Liver (tissue), 9 donors: Measurements from ENCODE around the gene EIF2S3. TPM values are rescaled to one million over a fixed set of nuclear protein-coding genes. Genes with fewer than 3 reads are reported as not detected.

Experiments used
- DNase-seq: peaks from one replicate; pipeline ENCODE4 v3.0.0-alpha.2; 2017; ENCODE audit warnings: low spot score
- H3K27ac ChIP-seq, 2 donors: one replicate each; pipeline ENCODE4 v1.7.0; 2013; ENCODE audit warnings: inconsistent platforms in 2 of 2, low read length in 2 of 2, control low read depth in 1 of 2, low read depth in 1 of 2, mild to moderate bottlenecking in 1 of 2
- H3K27me3 ChIP-seq, 4 donors: one replicate each; pipeline versions ENCODE4 v1.6.1 to v1.7.0; 2013; ENCODE audit warnings: low read length in 3 of 4, inconsistent platforms in 1 of 4, mild to moderate bottlenecking in 1 of 4, moderate library complexity in 1 of 4; ENCODE audit not compliant: control insufficient read depth in 4 of 4, insufficient read depth in 4 of 4
- H3K36me3 ChIP-seq, 4 donors: one replicate each; pipeline versions ENCODE4 v1.6.1 to v1.7.0; 2013; ENCODE audit warnings: low read length in 3 of 4, mild to moderate bottlenecking in 3 of 4, low read depth in 1 of 4, moderate library complexity in 1 of 4; ENCODE audit not compliant: control insufficient read depth in 4 of 4, insufficient read depth in 3 of 4
- H3K4me1 ChIP-seq, 4 donors: one replicate each; pipeline versions ENCODE4 v1.6.1 to v1.7.0; 2013; ENCODE audit warnings: low read length in 3 of 4, mild to moderate bottlenecking in 3 of 4, moderate library complexity in 1 of 4; ENCODE audit not compliant: control insufficient read depth in 4 of 4, insufficient read depth in 4 of 4
- H3K4me3 ChIP-seq, 3 donors: one replicate each; pipeline versions ENCODE4 v1.6.1 to v1.7.0; 2013; ENCODE audit warnings: low read length in 3 of 3, control low read depth in 1 of 3, low read depth in 1 of 3, mild to moderate bottlenecking in 1 of 3
- H3K9ac ChIP-seq, 2 donors: one replicate each; pipeline ENCODE4 v1.7.0; 2013; ENCODE audit warnings: low read length in 2 of 2, mild to moderate bottlenecking in 2 of 2, moderate library complexity in 2 of 2, control low read depth in 1 of 2, low read depth in 1 of 2
- H3K9me3 ChIP-seq, 4 donors: one replicate each; pipeline versions ENCODE4 v1.6.1 to v1.7.0; 2013; ENCODE audit warnings: low read length in 3 of 4; ENCODE audit not compliant: control insufficient read depth in 4 of 4
- CTCF ChIP-seq: fragments of 150-350 bp; IDR thresholded peaks from 2 replicates; pipeline ENCODE4 v1.5.1; 2017; ENCODE audit warnings: improper control_type of control experiment, low read depth, low read length; ENCODE audit not compliant: missing input control
- EGR1 ChIP-seq, 2 donors: IDR thresholded peaks; 2 replicates each; pipeline ENCODE4 v1.6.1; 2016 to 2018; ENCODE audit warnings: antibody characterized with exemption in 2 of 2, low read depth in 2 of 2
- FOXA1 ChIP-seq: IDR thresholded peaks from 2 replicates; pipeline ENCODE4 v1.6.1; 2016; ENCODE audit warnings: antibody characterized with exemption
- FOXA2 ChIP-seq: IDR thresholded peaks from 2 replicates; pipeline ENCODE4 v1.6.1; 2016; ENCODE audit warnings: antibody characterized with exemption
- GABPA ChIP-seq, 2 donors: IDR thresholded peaks in 1 of 2; conservative IDR thresholded peaks in 1 of 2; 2 replicates each; pipeline ENCODE4 v1.6.1; 2016; ENCODE audit warnings: antibody characterized with exemption in 2 of 2, mild to moderate bottlenecking in 1 of 2, moderate library complexity in 1 of 2
- HNF4A ChIP-seq, 2 donors: conservative IDR thresholded peaks; 2 replicates each; pipeline ENCODE4 v1.6.1; 2016; ENCODE audit warnings: antibody characterized with exemption in 2 of 2, mild to moderate bottlenecking in 2 of 2
- HNF4G ChIP-seq: IDR thresholded peaks from 2 replicates; pipeline ENCODE4 v1.6.1; 2016; ENCODE audit warnings: antibody characterized with exemption
- JUND ChIP-seq, 2 donors: IDR thresholded peaks; 2 replicates each; pipeline ENCODE4 v1.6.1; 2016; ENCODE audit warnings: antibody characterized with exemption in 2 of 2
- NR2F2 ChIP-seq: IDR thresholded peaks from 2 replicates; pipeline ENCODE4 v1.6.1; 2016; ENCODE audit warnings: antibody characterized with exemption
- RAD21 ChIP-seq, 2 donors: IDR thresholded peaks; 2 replicates each; pipeline ENCODE4 v1.6.1; 2016; ENCODE audit warnings: antibody characterized with exemption in 2 of 2, mild to moderate bottlenecking in 2 of 2
- REST ChIP-seq: IDR thresholded peaks from 2 replicates; pipeline ENCODE4 v1.6.1; 2016; ENCODE audit warnings: antibody characterized with exemption, mild to moderate bottlenecking
- RXRA ChIP-seq, 2 donors: IDR thresholded peaks; 2 replicates each; pipeline ENCODE4 v1.6.1; 2017 to 2018; ENCODE audit warnings: antibody characterized with exemption in 2 of 2, mild to moderate bottlenecking in 1 of 2
- SP1 ChIP-seq: IDR thresholded peaks from 2 replicates; pipeline ENCODE4 v1.6.1; 2018; ENCODE audit warnings: antibody characterized with exemption, mild to moderate bottlenecking
- TAF1 ChIP-seq: conservative IDR thresholded peaks from 2 replicates; pipeline ENCODE4 v1.6.1; 2016; ENCODE audit warnings: antibody characterized with exemption, mild to moderate bottlenecking
- YY1 ChIP-seq: IDR thresholded peaks from 2 replicates; pipeline ENCODE4 v1.6.1; 2016; ENCODE audit warnings: antibody characterized with exemption, mild to moderate bottlenecking
- WGBS: extraction: QIAGEN DNeasy Blood & Tissue Kit; methylation state at CpG from one replicate; pipeline ENCODE4 v1.1.7; 2013; 5-methylcytosine and 5-hydroxymethylcytosine counted together
- polyA plus RNA-seq, 2 donors: library from polyadenylated mRNA; stranded (reverse) in 1 of 2; unstranded in 1 of 2; fragments of 200-250 nt in 1 of 2; fragments of >200 nt in 1 of 2; fragmentation: Nextera tagmentation in 1 of 2; extraction: Ambion mirVana in 1 of 2; gene quantifications; one replicate each; pipeline versions ENCODE4 v1.2.1 to v1.2.3, GENCODE V29; 2013 to 2015
- total RNA-seq, 2 donors: library from RNA; depleted of rRNA; stranded (reverse); fragments of >200 nt; gene quantifications; one replicate each; pipeline ENCODE4 v1.2.3, GENCODE V29; 2014
- TF ChIP-seq, protein P1 (sequence below): IDR thresholded peaks from 2 replicates; pipeline ENCODE4 v1.6.1; 2016; ENCODE audit warnings: antibody characterized with exemption
- TF ChIP-seq, protein P2 (sequence below): IDR thresholded peaks from 2 replicates; pipeline ENCODE4 v1.6.1; 2016; ENCODE audit warnings: antibody characterized with exemption
- TF ChIP-seq, protein P3 (sequence below): IDR thresholded peaks from 2 replicates; pipeline ENCODE4 v1.6.1; 2016; ENCODE audit warnings: antibody characterized with exemption
- donor health status: healthy.
- donor health status: healthy.
- donor health status: healthy.
- donor health status: healthy.
- donor health status: healthy.

EIF2S3 gene
- total and polyA plus RNA-seq, 4 donors, result 24.9 to 98.0 (median 47.4) TPM

GRCh38 chrX:24110069-24110468, 55.3 kb downstream of the EIF2S3 start (continued):
- TF ChIP-seq, protein P1, sequence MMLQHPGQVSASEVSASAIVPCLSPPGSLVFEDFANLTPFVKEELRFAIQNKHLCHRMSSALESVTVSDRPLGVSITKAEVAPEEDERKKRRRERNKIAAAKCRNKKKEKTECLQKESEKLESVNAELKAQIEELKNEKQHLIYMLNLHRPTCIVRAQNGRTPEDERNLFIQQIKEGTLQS, result no peak
- TF ChIP-seq EGR1 (IDR thresholded peaks at IDR 0.05; ENCODE audit: low read depth in 2 of 2) (no peak), CTCF (no peak)

DNA sequence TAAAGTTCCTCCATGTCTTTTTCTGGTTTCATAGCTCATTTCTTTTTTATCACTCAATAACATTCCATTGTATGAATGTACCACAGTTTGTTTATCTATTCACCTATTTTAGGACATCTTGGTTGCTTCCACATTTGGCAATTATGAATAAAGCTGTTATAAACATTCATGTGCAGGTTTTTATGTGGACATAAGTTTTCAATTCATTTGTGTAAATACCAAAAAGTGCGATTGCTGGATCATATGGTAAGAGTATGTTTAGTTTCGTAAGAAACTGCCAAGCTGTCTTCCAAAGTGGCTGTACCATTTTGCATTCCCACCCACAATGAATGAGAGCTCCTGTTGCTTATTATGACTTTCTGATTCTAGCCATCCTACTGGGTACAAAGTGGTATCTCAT, 58.4 kb downstream of the EIF2S3 start:
- WGBS, result 93% methylated on average over 2 of the region's 2 CpGs
- Histone ChIP-seq H3K36me3 (no peaks in the 10 kb centered on the region), H3K9me3 (no peaks in the 10 kb centered on the region), H3K4me3 (no peak overlapping the region), H3K4me1 (no peaks in the 10 kb centered on the region), H3K27me3 (no peaks in the 10 kb centered on the region), H3K9ac (no peak overlapping the region), H3K27ac (no peak overlapping the region)
- TF ChIP-seq, protein P2, sequence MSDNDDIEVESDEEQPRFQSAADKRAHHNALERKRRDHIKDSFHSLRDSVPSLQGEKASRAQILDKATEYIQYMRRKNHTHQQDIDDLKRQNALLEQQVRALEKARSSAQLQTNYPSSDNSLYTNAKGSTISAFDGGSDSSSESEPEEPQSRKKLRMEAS, result no peak
- no peak for TF ChIP-seq HNF4A (conservative IDR thresholded peaks at IDR 0.05)
- no peak for TF ChIP-seq SP1
- TF ChIP-seq TAF1, result no peak
- no peak for TF ChIP-seq REST
- DNase-seq, result no peak

DNA sequence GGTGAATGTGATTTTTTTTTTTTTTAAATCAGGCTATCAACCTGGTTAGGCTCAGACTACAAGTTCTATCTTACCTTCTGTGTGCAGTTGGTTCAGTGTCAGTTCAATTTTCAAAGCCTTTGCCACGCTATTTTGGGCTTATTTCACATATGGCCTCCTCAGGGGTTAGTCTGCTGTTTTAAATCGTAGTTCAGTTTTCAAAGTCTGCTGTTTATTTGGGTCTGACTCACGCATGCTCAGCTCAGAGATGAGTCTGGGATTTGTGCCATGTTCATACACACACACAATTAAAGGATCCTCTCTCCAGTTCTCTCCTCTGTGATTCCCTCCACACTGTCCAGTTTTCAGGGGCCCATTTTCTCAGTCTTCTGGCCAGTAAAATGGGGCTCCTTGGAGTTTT, 62.5 kb downstream of the EIF2S3 start:
- H3K4me1 ChIP-seq, result no peaks in the 10 kb centered on the region
- WGBS, result 28% methylated on average over 3 of the region's 3 CpGs
- H3K27me3 ChIP-seq, result no peaks in the 10 kb centered on the region
- no peak overlapping the region for H3K4me3 ChIP-seq
- peak overlapping the region in 1 of 2 donors; percentile 49 for H3K9ac ChIP-seq
- H3K9me3 ChIP-seq, result no peaks in the 10 kb centered on the region
- H3K36me3 ChIP-seq, result no peaks in the 10 kb centered on the region
- DNase-seq, result no peak
- no peak overlapping the region for H3K27ac ChIP-seq
- TF ChIP-seq NR2F2 (no peak), CTCF (no peak), YY1 (no peak), EGR1 (IDR thresholded peaks at IDR 0.05; ENCODE audit: low read depth in 2 of 2) (no peak), JUND (IDR thresholded peaks at IDR 0.05) (no peak), HNF4A (conservative IDR thresholded peaks at IDR 0.05) (no peak), RAD21 (IDR thresholded peaks at IDR 0.05) (no peak), FOXA1 (no peak), TAF1 (no peak), GABPA (IDR thresholded peaks at IDR 0.05 in 1 of 2, conservative IDR thresholded peaks at IDR 0.05 in 1 of 2) (no peak), HNF4G (no peak), SP1 (no peak), FOXA2 (no peak), RXRA (IDR thresholded peaks at IDR 0.05) (no peak)
- TF ChIP-seq, protein P2, result no peak
- TF ChIP-seq, protein P1, result no peak
- TF ChIP-seq, protein P3, sequence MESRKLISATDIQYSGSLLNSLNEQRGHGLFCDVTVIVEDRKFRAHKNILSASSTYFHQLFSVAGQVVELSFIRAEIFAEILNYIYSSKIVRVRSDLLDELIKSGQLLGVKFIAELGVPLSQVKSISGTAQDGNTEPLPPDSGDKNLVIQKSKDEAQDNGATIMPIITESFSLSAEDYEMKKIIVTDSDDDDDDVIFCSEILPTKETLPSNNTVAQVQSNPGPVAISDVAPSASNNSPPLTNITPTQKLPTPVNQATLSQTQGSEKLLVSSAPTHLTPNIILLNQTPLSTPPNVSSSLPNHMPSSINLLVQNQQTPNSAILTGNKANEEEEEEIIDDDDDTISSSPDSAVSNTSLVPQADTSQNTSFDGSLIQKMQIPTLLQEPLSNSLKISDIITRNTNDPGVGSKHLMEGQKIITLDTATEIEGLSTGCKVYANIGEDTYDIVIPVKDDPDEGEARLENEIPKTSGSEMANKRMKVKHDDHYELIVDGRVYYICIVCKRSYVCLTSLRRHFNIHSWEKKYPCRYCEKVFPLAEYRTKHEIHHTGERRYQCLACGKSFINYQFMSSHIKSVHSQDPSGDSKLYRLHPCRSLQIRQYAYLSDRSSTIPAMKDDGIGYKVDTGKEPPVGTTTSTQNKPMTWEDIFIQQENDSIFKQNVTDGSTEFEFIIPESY, result no peak
